Vagina (tissue), 2 donors: Measurements from ENCODE around the gene EHBP1.

Experiments
- CTCF ChIP-seq, 3 experiments: fragments of 450-650 bp in 2 of 3; fragments of 200-600 bp in 1 of 3; sonication (generic) in 1 of 3; IDR thresholded peaks; one replicate each; pipeline ENCODE4 v1.5.1; 2017 to 2019; ENCODE audit warnings: antibody characterized with exemption in 3 of 3, mild to moderate bottlenecking in 2 of 3, moderate library complexity in 2 of 3
- POLR2A ChIP-seq, 2 donors: fragments of 450-650 bp; IDR thresholded peaks; one replicate each; pipeline ENCODE4 v1.6.1; 2017; ENCODE audit warnings: antibody characterized with exemption in 2 of 2, mild to moderate bottlenecking in 2 of 2, moderate library complexity in 2 of 2

- TF ChIP-seq POLR2A (IDR thresholded peaks at IDR 0.05) (no peak), CTCF (IDR thresholded peaks at IDR 0.05) (no peak)
Measured at GRCh38 chr2:63044362-63045327, 339.1 kb downstream of the EHBP1 start.
